Measurements from ENCODE around the gene NECTIN1. TPM values are rescaled to one million over a fixed set of nuclear protein-coding genes. Genes with fewer than 3 reads are reported as not detected.
A peak's percentile ranks its signal among the peaks of the same experiment; 100 is the strongest.

The NECTIN1 gene
- total RNA-seq, 2 donors from 2014 or later, result 29.3 to 45.3 TPM

GRCh38 chr11:119689302-119689701, 39.7 kb downstream of the NECTIN1 start:
- no peak for TF ChIP-seq CTCF (conservative IDR thresholded peaks at IDR 0.05)
- Mint-ChIP-seq H3K36me3 (ENCODE audit: low read depth) (no peaks in the 10 kb centered on the region), H3K4me3 (no peak overlapping the region), H3K9me3 (no peaks in the 10 kb centered on the region), H3K27me3 (ENCODE audit: insufficient read depth) (no peaks in the 10 kb centered on the region), H3K4me1 (peaks cover 53% of the 10 kb centered on the region), H3K27ac (no peak overlapping the region)
- H3K4me1 ChIP-seq (ENCODE audit: control insufficient read depth, insufficient read depth, low read length), result peaks cover 9% of the 10 kb centered on the region
- no peak overlapping the region for H3K27ac ChIP-seq (ENCODE audit: low read depth, low read length)
- DNase-seq, result no peak
- H3K9ac ChIP-seq (ENCODE audit: extremely low read depth, low read length, poor library complexity, severe bottlenecking), result no peak overlapping the region
- H3K9me3 ChIP-seq (ENCODE audit: control insufficient read depth, low read length), result no peaks in the 10 kb centered on the region
- H3K4me3 ChIP-seq (ENCODE audit: low read length), result no peak overlapping the region
- H3K36me3 ChIP-seq (ENCODE audit: control insufficient read depth, insufficient read depth, low read length), result no peaks in the 10 kb centered on the region
- WGBS, 2 experiments (ENCODE audit: insufficient coverage in 1 of 2, insufficient read length in 1 of 2), result 85 to 86% methylated on average over 6 to 7 of the region's 7 CpGs
- no peaks in the 10 kb centered on the region for H3K27me3 ChIP-seq (ENCODE audit: control insufficient read depth, insufficient read depth, low read length, poor library complexity, severe bottlenecking)

- no peak overlapping the region for H3K9ac ChIP-seq (ENCODE audit: extremely low read depth, low read length, poor library complexity, severe bottlenecking)
- H3K4me3 ChIP-seq (ENCODE audit: low read length), result no peak overlapping the region
- Mint-ChIP-seq H3K4me3 (no peak overlapping the region), H3K4me1 (peaks cover 47% of the 10 kb centered on the region), H3K36me3 (ENCODE audit: low read depth) (no peaks in the 10 kb centered on the region), H3K27me3 (ENCODE audit: insufficient read depth) (no peaks in the 10 kb centered on the region), H3K9me3 (no peaks in the 10 kb centered on the region), H3K27ac (no peak overlapping the region)
- TF ChIP-seq CTCF (conservative IDR thresholded peaks at IDR 0.05), result no peak
- H3K36me3 ChIP-seq (ENCODE audit: control insufficient read depth, insufficient read depth, low read length), result no peaks in the 10 kb centered on the region
- WGBS, 2 experiments (ENCODE audit: insufficient coverage in 1 of 2, insufficient read length in 1 of 2), result 73% methylated on average over 4 of the region's 4 CpGs; no CpG with 5 or more reads in 1 of the 2 experiments
- no peak overlapping the region for H3K27ac ChIP-seq (ENCODE audit: low read depth, low read length)
- H3K4me1 ChIP-seq (ENCODE audit: control insufficient read depth, insufficient read depth, low read length), result peaks cover 15% of the 10 kb centered on the region
- no peaks in the 10 kb centered on the region for H3K9me3 ChIP-seq (ENCODE audit: control insufficient read depth, low read length)
- H3K27me3 ChIP-seq (ENCODE audit: control insufficient read depth, insufficient read depth, low read length, poor library complexity, severe bottlenecking), result no peaks in the 10 kb centered on the region
- DNase-seq, result no peak
Observed at GRCh38 chr11:119688356-119688755, 40.6 kb downstream of the NECTIN1 start.

GRCh38 chr11:119687373-119688046, 41.5 kb downstream of the NECTIN1 start:
- H3K36me3 Mint-ChIP-seq (ENCODE audit: low read depth), result no peaks in the 10 kb centered on the region
- no peak overlapping the region for H3K27ac Mint-ChIP-seq
- H3K9me3 ChIP-seq (ENCODE audit: control insufficient read depth, low read length), result no peaks in the 10 kb centered on the region
- H3K9me3 Mint-ChIP-seq, result no peaks in the 10 kb centered on the region
- WGBS, 2 experiments (ENCODE audit: insufficient coverage in 1 of 2, insufficient read length in 1 of 2), result 66 to 71% methylated on average over 8 to 15 of the region's 15 CpGs
- no peak overlapping the region for H3K4me3 Mint-ChIP-seq
- no peaks in the 10 kb centered on the region for H3K27me3 ChIP-seq (ENCODE audit: control insufficient read depth, insufficient read depth, low read length, poor library complexity, severe bottlenecking)
- H3K4me3 ChIP-seq (ENCODE audit: low read length), result no peak overlapping the region
- peak; percentile 55 for DNase-seq
- H3K27ac ChIP-seq (ENCODE audit: low read depth, low read length), result peak overlapping the region; percentile 32
- no peaks in the 10 kb centered on the region for H3K27me3 Mint-ChIP-seq (ENCODE audit: insufficient read depth)
- H3K36me3 ChIP-seq (ENCODE audit: control insufficient read depth, insufficient read depth, low read length), result no peaks in the 10 kb centered on the region
- no peak overlapping the region for H3K9ac ChIP-seq (ENCODE audit: extremely low read depth, low read length, poor library complexity, severe bottlenecking)
- peaks cover 39% of the 10 kb centered on the region for H3K4me1 Mint-ChIP-seq
- H3K4me1 ChIP-seq (ENCODE audit: control insufficient read depth, insufficient read depth, low read length), result peaks cover 15% of the 10 kb centered on the region
- no peak for TF ChIP-seq CTCF (conservative IDR thresholded peaks at IDR 0.05)

Data from endodermal cell (in vitro differentiated cells).